ENCODE measurements around the gene TMEM178B. TPM values are rescaled to one million over a fixed set of nuclear protein-coding genes. Genes with fewer than 3 reads are reported as not detected.

Gene TMEM178B
- total and polyA plus RNA-seq, 2 of the 4 experiments (the other 2 are of a cell fraction): under 0.01 to 0.05 TPM

DNA sequence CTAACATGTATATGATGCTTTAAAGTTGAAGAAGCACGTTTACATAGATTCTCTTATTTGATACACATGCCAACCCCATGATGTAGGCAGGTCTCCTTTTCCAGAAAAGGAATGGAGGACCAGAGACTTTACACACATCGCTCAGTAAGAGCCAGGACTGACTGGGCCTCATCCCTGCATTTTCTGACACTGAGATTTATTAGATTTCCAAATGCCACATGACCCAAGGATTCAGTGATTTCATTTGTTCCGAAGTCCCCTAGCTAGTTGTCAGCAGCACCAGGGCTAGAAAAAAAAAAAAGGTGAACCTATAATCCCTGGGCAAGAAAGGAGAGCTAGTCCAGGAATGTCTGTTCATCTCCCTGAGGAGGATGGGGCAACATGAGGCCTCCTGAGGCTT lies 334.0 kb downstream of the TMEM178B start:
- CTCF ChIA-PET: no interaction called here
- Histone ChIP-seq H3K27me3 (ENCODE audit: control insufficient read depth, insufficient read depth, low read length) (no peaks in the 10 kb centered on the region), H3K9ac (ENCODE audit: low read depth, low read length) (no peak overlapping the region), H2AFZ (replicated peaks; ENCODE audit: low read length, poor library complexity) (no peak overlapping the region), H3K18ac (ENCODE audit: low read depth, low read length) (no peak overlapping the region), H4K20me1 (ENCODE audit: insufficient read depth, low read length) (no peaks in the 10 kb centered on the region), H2BK5ac (ENCODE audit: low read depth, low read length, poor library complexity, severe bottlenecking) (no peak overlapping the region), H4K91ac (ENCODE audit: insufficient read depth, low read depth, low read length) (no peak overlapping the region), H3K9me3 (ENCODE audit: control insufficient read depth, insufficient read depth, low read length) (peaks cover 13% of the 10 kb centered on the region), H2BK15ac (ENCODE audit: low read depth, low read length) (no peak overlapping the region), H3K4me3 (ENCODE audit: insufficient read depth, low read depth, low read length) (no peak overlapping the region), H2AK9ac (replicated peaks; ENCODE audit: low read depth, low read length, poor library complexity) (no peak overlapping the region), H3K79me1 (ENCODE audit: low read depth in 1 of 2, low read length in 2 of 2) (no peaks in the 10 kb centered on the region), H3K56ac (ENCODE audit: extremely low read depth, insufficient read depth, low read length) (no peak overlapping the region), H3K27ac (ENCODE audit: insufficient read depth, low read length) (no peak overlapping the region), H3K4me1 (ENCODE audit: control insufficient read depth, insufficient read depth, low read length) (no peaks in the 10 kb centered on the region), H3K4ac (ENCODE audit: low read depth, low read length) (no peak overlapping the region), H3K36me3 (ENCODE audit: control insufficient read depth, insufficient read depth, low read length) (no peaks in the 10 kb centered on the region), H3K23ac (ENCODE audit: low read depth, low read length) (no peak overlapping the region), H3K4me2 (ENCODE audit: low read depth, low read length) (no peak overlapping the region), H3K9me1 (ENCODE audit: insufficient read depth, low read length) (no peaks in the 10 kb centered on the region), H4K8ac (ENCODE audit: low read depth in 2 of 2, low read length in 2 of 2) (no peak overlapping the region), H2BK20ac (ENCODE audit: low read depth, low read length) (no peak overlapping the region), H2AK5ac (ENCODE audit: low read depth, low read length) (no peak overlapping the region), H2BK120ac (ENCODE audit: low read depth, low read length) (no peak overlapping the region), H4K5ac (ENCODE audit: low read depth, low read length) (no peak overlapping the region), H3K14ac (replicated peaks; ENCODE audit: low read depth, low read length) (no peak overlapping the region)
- no peak for TF ChIP-seq CHD1 (IDR thresholded peaks at IDR 0.05; ENCODE audit: low read depth, low read length)
- TF ChIP-seq, protein P1, sequence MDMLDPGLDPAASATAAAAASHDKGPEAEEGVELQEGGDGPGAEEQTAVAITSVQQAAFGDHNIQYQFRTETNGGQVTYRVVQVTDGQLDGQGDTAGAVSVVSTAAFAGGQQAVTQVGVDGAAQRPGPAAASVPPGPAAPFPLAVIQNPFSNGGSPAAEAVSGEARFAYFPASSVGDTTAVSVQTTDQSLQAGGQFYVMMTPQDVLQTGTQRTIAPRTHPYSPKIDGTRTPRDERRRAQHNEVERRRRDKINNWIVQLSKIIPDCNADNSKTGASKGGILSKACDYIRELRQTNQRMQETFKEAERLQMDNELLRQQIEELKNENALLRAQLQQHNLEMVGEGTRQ (IDR thresholded peaks at IDR 0.05; ENCODE audit: low read depth, low read length): no peak
- TF ChIP-seq MAZ (IDR thresholded peaks at IDR 0.05; ENCODE audit: borderline replicate concordance, low read depth, low read length): no peak
- no peak for TF ChIP-seq ELK1 (IDR thresholded peaks at IDR 0.05; ENCODE audit: borderline replicate concordance, low read depth, low read length)
- DNase-seq (no peak), ATAC-seq (ENCODE audit: low read depth) (no peak)
- in situ Hi-C loops (cut with MboI; ENCODE audit: low sequenced_read_pairs): no loop called here
- no TSS peak for BruUV-seq (replicated peaks)
- intact Hi-C loops (cut with micrococcal nuclease): no loop called here
- POLR2A ChIA-PET (ENCODE audit: unreplicated experiment): no interaction called here
- 43% methylated on average over 1 of the region's 3 CpGs; no CpG with 5 or more reads in 1 of the 2 experiments for WGBS, 2 experiments (ENCODE audit: extremely low coverage in 2 of 2, insufficient read length in 1 of 2)
- dilution Hi-C loops (cut with HindIII; ENCODE audit: low sequenced_read_pairs, unreplicated experiment): no loop called here

Measured in IMR-90 (cell line).